GM23338 (cell line): Measurements from ENCODE around the gene PAGE4. TPM values are rescaled to one million over a fixed set of nuclear protein-coding genes. Genes with fewer than 3 reads are reported as not detected.

ENCODE experiments used
- ATAC-seq: fragments of 200-7000 bp; cut with Tn5 transposase; 3 replicates; pipeline ENCODE4 v1.9.1; 2020
- DNase-seq: peaks from one replicate; pipeline ENCODE4 v3.0.0-alpha.2; 2015; ENCODE audit warnings: low spot score
- H2AFZ ChIP-seq: fragments of 200-600 bp; sonication (generic); 2 replicates; pipeline ENCODE4 v1.8.0; 2016; ENCODE audit warnings: antibody characterized with exemption, mild to moderate bottlenecking, moderate library complexity
- H3F3A ChIP-seq: fragments of 200-600 bp; sonication (generic); replicated peaks from 2 replicates; pipeline ENCODE4 v1.8.0; 2017; ENCODE audit warnings: antibody characterized with exemption, mixed run types, low read depth
- H3K27ac ChIP-seq: fragments of 200-600 bp; sonication (generic); 2 replicates; pipeline ENCODE4 v1.6.1; 2016; ENCODE audit warnings: low read depth
- H3K27me3 ChIP-seq: fragments of 200-600 bp; sonication (generic); 2 replicates; pipeline ENCODE4 v1.8.0; 2016; ENCODE audit warnings: mild to moderate bottlenecking, mixed run types, moderate library complexity; ENCODE audit not compliant: insufficient read depth
- H3K36me3 ChIP-seq: fragments of 200-600 bp; sonication (generic); 2 replicates; pipeline ENCODE4 v1.8.0; 2016; ENCODE audit warnings: mild to moderate bottlenecking; ENCODE audit not compliant: insufficient read depth
- H3K4me1 ChIP-seq: fragments of 200-600 bp; sonication (generic); 2 replicates; pipeline ENCODE4 v1.8.0; 2016; ENCODE audit warnings: mild to moderate bottlenecking, moderate library complexity; ENCODE audit not compliant: insufficient read depth
- H3K4me2 ChIP-seq: fragments of 200-600 bp; sonication (generic); 2 replicates; pipeline ENCODE4 v1.7.1; 2017; ENCODE audit warnings: mixed run types
- H3K4me3 ChIP-seq: fragments of 200-600 bp; sonication (generic); 2 replicates; pipeline ENCODE4 v1.6.1; 2016; ENCODE audit warnings: mixed run types
- H3K79me2 ChIP-seq: fragments of 200-600 bp; sonication (generic); replicated peaks from 2 replicates; pipeline ENCODE4 v1.8.0; 2017; ENCODE audit warnings: mild to moderate bottlenecking; ENCODE audit not compliant: insufficient read depth
- H3K9me2 ChIP-seq: fragments of 200-600 bp; sonication (generic); 2 replicates; pipeline ENCODE4 v1.8.0; 2017; ENCODE audit not compliant: insufficient read depth
- H4K20me1 ChIP-seq: fragments of 200-600 bp; sonication (generic); replicated peaks from 2 replicates; pipeline ENCODE4 v1.8.0; 2017; ENCODE audit warnings: mild to moderate bottlenecking; ENCODE audit not compliant: insufficient read depth
- H3K27ac Mint-ChIP-seq: 2 replicates; pipeline ENCODE4 v1.8.0; 2020; ENCODE audit warnings: inconsistent platforms, mild to moderate bottlenecking, moderate library complexity, mixed read lengths
- H3K27me3 Mint-ChIP-seq: 3 replicates; pipeline ENCODE4 v1.8.0; 2022; ENCODE audit warnings: low read depth, mild to moderate bottlenecking, moderate library complexity, mixed read lengths, inconsistent platforms; ENCODE audit not compliant: insufficient read depth, poor library complexity
- H3K36me3 Mint-ChIP-seq: 3 replicates; pipeline ENCODE4 v1.8.0; 2021; ENCODE audit warnings: low read depth, mild to moderate bottlenecking, inconsistent platforms, moderate library complexity, mixed read lengths
- H3K4me1 Mint-ChIP-seq: 3 replicates; pipeline ENCODE4 v1.8.0; 2020; ENCODE audit warnings: mild to moderate bottlenecking, inconsistent platforms, mixed read lengths
- H3K4me3 Mint-ChIP-seq: 3 replicates; pipeline ENCODE4 v1.8.0; 2021; ENCODE audit warnings: moderate library complexity, mild to moderate bottlenecking, inconsistent platforms, mixed read lengths
- H3K9me3 Mint-ChIP-seq: 3 replicates; pipeline ENCODE4 v1.8.0; 2020; ENCODE audit warnings: moderate library complexity, mild to moderate bottlenecking, inconsistent platforms, mixed read lengths
- CREB1 ChIP-seq: fragments of 250-450 bp; sonication (Bioruptor Pico); IDR thresholded peaks from 2 replicates; pipeline ENCODE4 v1.5.0; 2020; ENCODE audit warnings: low read depth, mild to moderate bottlenecking, moderate library complexity
- EZH2 ChIP-seq: fragments of 200-600 bp; sonication (generic); IDR thresholded peaks from one replicate; pipeline ENCODE4 v1.8.0; 2017; ENCODE audit warnings: antibody characterized with exemption, mild to moderate bottlenecking, low read depth; ENCODE audit not compliant: unreplicated experiment
- EZH2phosphoT487 ChIP-seq: fragments of 200-600 bp; sonication (generic); IDR thresholded peaks from one replicate; pipeline ENCODE4 v1.8.1; 2018; ENCODE audit warnings: antibody characterized with exemption; ENCODE audit not compliant: unreplicated experiment
- STAT1 ChIP-seq: IDR thresholded peaks from one replicate; pipeline ENCODE4 v1.6.1; 2016; ENCODE audit warnings: antibody characterized with exemption; ENCODE audit not compliant: unreplicated experiment
- ZNF114 ChIP-seq: fragments of 250-450 bp; sonication (Bioruptor Pico); IDR thresholded peaks from 2 replicates; pipeline ENCODE4 v1.5.0; 2020; ENCODE audit warnings: mild to moderate bottlenecking, moderate library complexity
- polyA plus RNA-seq: library from polyadenylated mRNA; unstranded; fragments of >200 nt; fragmentation: Nextera tagmentation; extraction: Ambion mirVana; gene quantifications from 2 replicates; pipeline ENCODE4 v1.2.1, GENCODE V29; 2016
- total RNA-seq: library from RNA; depleted of rRNA; stranded (reverse); fragments of >200 nt; shearing (Covaris generic); gene quantifications from 2 replicates; pipeline ENCODE4 v1.2.3, GENCODE V29; 2014; rRNA removed
- TF ChIP-seq, protein P1 (sequence below): IDR thresholded peaks from one replicate; pipeline ENCODE4 v1.6.1; 2018; ENCODE audit warnings: antibody characterized with exemption; ENCODE audit not compliant: unreplicated experiment
- TF ChIP-seq, protein P2 (sequence below), 2 experiments: fragments of 200-600 bp in 1 of 2; sonication (generic) in 1 of 2; conservative IDR thresholded peaks; 2 replicates each; pipeline versions ENCODE4 v1.5.1 to v1.6.1; 2016 to 2017; ENCODE audit warnings: antibody characterized with exemption in 2 of 2, low read depth in 2 of 2, mild to moderate bottlenecking in 2 of 2, moderate library complexity in 1 of 2

PAGE4 gene
- total and polyA plus RNA-seq, 2 experiments from 2014 or later, result 1.6 TPM; not detected in 1

DNA sequence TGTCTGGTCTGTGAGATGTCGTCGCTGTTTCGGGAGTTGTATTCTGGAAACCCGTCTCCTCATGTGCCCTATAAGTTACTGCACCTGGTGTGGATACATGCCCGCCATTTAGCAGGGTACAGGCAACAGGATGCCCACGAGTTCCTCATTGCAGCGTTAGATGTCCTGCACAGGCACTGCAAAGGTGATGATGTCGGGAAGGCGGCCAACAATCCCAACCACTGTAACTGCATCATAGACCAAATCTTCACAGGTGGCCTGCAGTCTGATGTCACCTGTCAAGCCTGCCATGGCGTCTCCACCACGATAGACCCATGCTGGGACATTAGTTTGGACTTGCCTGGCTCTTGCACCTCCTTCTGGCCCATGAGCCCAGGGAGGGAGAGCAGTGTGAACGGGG, 51.6 kb downstream of the PAGE4 start:
- Histone ChIP-seq H3K36me3 (no peaks in the 10 kb centered on the region), H3K9me2 (no peaks in the 10 kb centered on the region), H3K27me3 (0 out of 2 replicates have a peak, but pooled peaks cover 2% of the 10 kb centered on the region), H3K4me2 (peak overlapping the region; percentile 76), H3K27ac (no peak overlapping the region), H3K4me1 (no peaks in the 10 kb centered on the region; the same call in 1 of the 2 replicates), H3K4me3 (no peak overlapping the region), H4K20me1 (no peaks in the 10 kb centered on the region), H2AFZ (no peak overlapping the region), H3F3A (no peaks in the 10 kb centered on the region), H3K79me2 (no peaks in the 10 kb centered on the region)
- TF ChIP-seq, protein P1, sequence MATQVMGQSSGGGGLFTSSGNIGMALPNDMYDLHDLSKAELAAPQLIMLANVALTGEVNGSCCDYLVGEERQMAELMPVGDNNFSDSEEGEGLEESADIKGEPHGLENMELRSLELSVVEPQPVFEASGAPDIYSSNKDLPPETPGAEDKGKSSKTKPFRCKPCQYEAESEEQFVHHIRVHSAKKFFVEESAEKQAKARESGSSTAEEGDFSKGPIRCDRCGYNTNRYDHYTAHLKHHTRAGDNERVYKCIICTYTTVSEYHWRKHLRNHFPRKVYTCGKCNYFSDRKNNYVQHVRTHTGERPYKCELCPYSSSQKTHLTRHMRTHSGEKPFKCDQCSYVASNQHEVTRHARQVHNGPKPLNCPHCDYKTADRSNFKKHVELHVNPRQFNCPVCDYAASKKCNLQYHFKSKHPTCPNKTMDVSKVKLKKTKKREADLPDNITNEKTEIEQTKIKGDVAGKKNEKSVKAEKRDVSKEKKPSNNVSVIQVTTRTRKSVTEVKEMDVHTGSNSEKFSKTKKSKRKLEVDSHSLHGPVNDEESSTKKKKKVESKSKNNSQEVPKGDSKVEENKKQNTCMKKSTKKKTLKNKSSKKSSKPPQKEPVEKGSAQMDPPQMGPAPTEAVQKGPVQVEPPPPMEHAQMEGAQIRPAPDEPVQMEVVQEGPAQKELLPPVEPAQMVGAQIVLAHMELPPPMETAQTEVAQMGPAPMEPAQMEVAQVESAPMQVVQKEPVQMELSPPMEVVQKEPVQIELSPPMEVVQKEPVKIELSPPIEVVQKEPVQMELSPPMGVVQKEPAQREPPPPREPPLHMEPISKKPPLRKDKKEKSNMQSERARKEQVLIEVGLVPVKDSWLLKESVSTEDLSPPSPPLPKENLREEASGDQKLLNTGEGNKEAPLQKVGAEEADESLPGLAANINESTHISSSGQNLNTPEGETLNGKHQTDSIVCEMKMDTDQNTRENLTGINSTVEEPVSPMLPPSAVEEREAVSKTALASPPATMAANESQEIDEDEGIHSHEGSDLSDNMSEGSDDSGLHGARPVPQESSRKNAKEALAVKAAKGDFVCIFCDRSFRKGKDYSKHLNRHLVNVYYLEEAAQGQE, result no peak
- TF ChIP-seq, protein P2, sequence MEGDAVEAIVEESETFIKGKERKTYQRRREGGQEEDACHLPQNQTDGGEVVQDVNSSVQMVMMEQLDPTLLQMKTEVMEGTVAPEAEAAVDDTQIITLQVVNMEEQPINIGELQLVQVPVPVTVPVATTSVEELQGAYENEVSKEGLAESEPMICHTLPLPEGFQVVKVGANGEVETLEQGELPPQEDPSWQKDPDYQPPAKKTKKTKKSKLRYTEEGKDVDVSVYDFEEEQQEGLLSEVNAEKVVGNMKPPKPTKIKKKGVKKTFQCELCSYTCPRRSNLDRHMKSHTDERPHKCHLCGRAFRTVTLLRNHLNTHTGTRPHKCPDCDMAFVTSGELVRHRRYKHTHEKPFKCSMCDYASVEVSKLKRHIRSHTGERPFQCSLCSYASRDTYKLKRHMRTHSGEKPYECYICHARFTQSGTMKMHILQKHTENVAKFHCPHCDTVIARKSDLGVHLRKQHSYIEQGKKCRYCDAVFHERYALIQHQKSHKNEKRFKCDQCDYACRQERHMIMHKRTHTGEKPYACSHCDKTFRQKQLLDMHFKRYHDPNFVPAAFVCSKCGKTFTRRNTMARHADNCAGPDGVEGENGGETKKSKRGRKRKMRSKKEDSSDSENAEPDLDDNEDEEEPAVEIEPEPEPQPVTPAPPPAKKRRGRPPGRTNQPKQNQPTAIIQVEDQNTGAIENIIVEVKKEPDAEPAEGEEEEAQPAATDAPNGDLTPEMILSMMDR (conservative IDR thresholded peaks at IDR 0.05; ENCODE audit: low read depth in 2 of 2), result no peak
- no peak for TF ChIP-seq STAT1
- TF ChIP-seq ZNF114 (CRISPR knock-in tag), result no peak
- no peak for TF ChIP-seq EZH2
- no peak for TF ChIP-seq EZH2phosphoT487
- TF ChIP-seq CREB1 (CRISPR knock-in tag), result no peak
- no peak overlapping the region for H3K27ac Mint-ChIP-seq
- peaks cover 12% of the 10 kb centered on the region; the same call in 2 of the 3 replicates for H3K4me1 Mint-ChIP-seq
- ATAC-seq (no peak), DNase-seq (no peak)
- peaks cover 4% of the 10 kb centered on the region; the same call in 2 of the 3 replicates for H3K36me3 Mint-ChIP-seq
- no peaks in the 10 kb centered on the region for H3K9me3 Mint-ChIP-seq
- H3K27me3 Mint-ChIP-seq, result peaks cover 2% of the 10 kb centered on the region
- peak overlapping the region; percentile 81; the same call in 2 of the 3 replicates for H3K4me3 Mint-ChIP-seq

Other genes with a start within 250 kb of the PAGE4 start
- gene GAGE12H, start 249.4 kb upstream of the PAGE4 start, total RNA-seq, result not detected in 2 replicates
- not detected in 2 replicates for gene GAGE12H, start 249.4 kb upstream of the PAGE4 start, polyA plus RNA-seq
- gene GAGE2A, start 239.8 kb upstream of the PAGE4 start, total RNA-seq, result not detected in 2 replicates
- 0.63 TPM in 1 of 2 replicates, not detected in the other for gene GAGE2A, start 239.8 kb upstream of the PAGE4 start, polyA plus RNA-seq
- not detected in 2 replicates for gene GAGE1, start 230.3 kb upstream of the PAGE4 start, total RNA-seq
- 0.68 TPM in 1 of 2 replicates, not detected in the other for gene GAGE1, start 230.3 kb upstream of the PAGE4 start, polyA plus RNA-seq
- not detected in 2 replicates for gene PAGE1, start 133.3 kb upstream of the PAGE4 start, total RNA-seq
- gene PAGE1, start 133.3 kb upstream of the PAGE4 start, polyA plus RNA-seq, result not detected in 2 replicates
- 3.7 and 5.0 TPM in 2 replicates for gene USP27X, start 50.2 kb downstream of the PAGE4 start, total RNA-seq
- 1.1 and 1.3 TPM in 2 replicates for gene USP27X, start 50.2 kb downstream of the PAGE4 start, polyA plus RNA-seq
- 10.5 and 13.6 TPM in 2 replicates for gene CLCN5, start 93.3 kb downstream of the PAGE4 start, total RNA-seq
- 3.5 and 3.7 TPM in 2 replicates for gene CLCN5, start 93.3 kb downstream of the PAGE4 start, polyA plus RNA-seq